ENCODE results near the gene CAMK1D.
A peak's percentile ranks its signal among the peaks of the same experiment; 100 is the strongest.

Gene CAMK1D

DNA sequence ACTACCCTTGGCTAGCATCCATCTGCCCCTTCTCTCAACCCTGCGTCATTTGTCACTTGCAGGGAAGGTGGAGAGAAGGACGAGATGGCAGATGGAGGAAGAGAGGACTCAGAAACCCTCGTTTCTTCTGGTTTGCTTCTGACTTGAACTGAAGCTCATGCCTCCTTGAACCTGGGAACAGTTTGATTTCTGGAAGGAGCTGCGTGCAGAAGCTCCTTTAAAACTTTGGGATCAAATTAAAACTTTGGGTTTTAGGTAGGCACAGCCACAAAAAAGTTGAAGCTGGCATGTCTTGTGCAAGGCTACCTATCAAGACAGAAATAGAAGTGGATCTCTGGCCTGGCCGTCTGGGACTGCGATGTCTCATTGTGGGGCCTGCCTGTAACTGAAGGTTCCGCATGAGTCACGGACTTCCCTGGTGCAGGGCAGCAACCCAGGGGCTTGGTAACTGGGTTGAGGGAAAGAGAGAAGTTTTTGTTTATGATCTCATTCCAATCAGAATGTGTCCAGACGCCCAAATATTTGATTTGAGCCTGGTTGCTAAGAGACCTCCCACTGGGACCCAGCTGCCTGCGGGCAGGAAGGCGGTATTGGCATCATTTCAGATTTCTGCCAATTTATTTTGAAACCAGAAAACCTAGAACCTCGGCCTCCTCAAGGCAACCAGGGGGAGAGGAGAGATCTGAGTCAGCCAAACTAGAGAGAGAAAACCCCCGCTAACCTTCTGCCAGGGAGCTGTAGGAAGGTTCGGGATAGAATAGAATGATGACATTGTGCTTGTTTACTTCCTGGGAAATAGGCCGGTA is 15.8 kb upstream of the CAMK1D start:
- Histone ChIP-seq H3K36me3 (ENCODE audit: control insufficient read depth in 2 of 2, insufficient read depth in 1 of 2, low read length in 2 of 2) (no peaks in the 10 kb centered on the region), H3K4me3 (ENCODE audit: low read depth, low read length) (no peak overlapping the region; the same call in none of the 2 replicates), H3K9me3 (ENCODE audit: control insufficient read depth, insufficient read depth, low read depth, low read length) (no peaks in the 10 kb centered on the region), H3K27ac (ENCODE audit: extremely low read depth, low read depth, low read length) (peak overlapping the region; percentile 80), H3K4me1 (ENCODE audit: control insufficient read depth, insufficient read depth, low read length) (peaks cover 14% of the 10 kb centered on the region)
- ChIA-PET POLR2A (interaction anchor here (0.5 to 2.0 kb wide), 8 partner anchors 10 to 125 kb away, joined by 3 to 6 read pairs (median 4); no protein-coding TSS in a partner anchor), CTCF (interaction anchor here (0.9 to 2.1 kb wide), 4 partner anchors 11 to 323 kb away, joined by 3 to 8 read pairs (median 5); partner anchors contain the start of gene CAMK1D)
- TF ChIP-seq ZNF624 (tag by site-specific recombination; IDR thresholded peaks at IDR 0.05) = no peak
- TF ChIP-seq ZBTB8A (tag by site-specific recombination; IDR thresholded peaks at IDR 0.05) = peak; percentile 94
- 0 out of 2 replicates have a peak, but pooled peaks have one; percentile 17 for TF ChIP-seq ZNF561 (tag by site-specific recombination; IDR thresholded peaks at IDR 0.05; ENCODE audit: borderline replicate concordance)
- TF ChIP-seq KLF10 (tag by site-specific recombination; IDR thresholded peaks at IDR 0.05) = peak; percentile 86
- peak; percentile 90 for TF ChIP-seq ZEB2 (tag by site-specific recombination; IDR thresholded peaks at IDR 0.05)
- peak; percentile 53; the same call in 1 of the 2 replicates for TF ChIP-seq ZFHX2 (tag by site-specific recombination; conservative IDR thresholded peaks at IDR 0.05)
- no peak; the same call in 1 of the 2 replicates for TF ChIP-seq ZNF324 (tag by site-specific recombination; IDR thresholded peaks at IDR 0.05)
- TF ChIP-seq GLIS2 (tag by site-specific recombination; IDR thresholded peaks at IDR 0.05) = peak; percentile 60
- 0 out of 2 replicates have a peak, but pooled peaks have one; percentile 7 for TF ChIP-seq ZNF596 (tag by site-specific recombination; IDR thresholded peaks at IDR 0.05)
- TF ChIP-seq, protein P1, sequence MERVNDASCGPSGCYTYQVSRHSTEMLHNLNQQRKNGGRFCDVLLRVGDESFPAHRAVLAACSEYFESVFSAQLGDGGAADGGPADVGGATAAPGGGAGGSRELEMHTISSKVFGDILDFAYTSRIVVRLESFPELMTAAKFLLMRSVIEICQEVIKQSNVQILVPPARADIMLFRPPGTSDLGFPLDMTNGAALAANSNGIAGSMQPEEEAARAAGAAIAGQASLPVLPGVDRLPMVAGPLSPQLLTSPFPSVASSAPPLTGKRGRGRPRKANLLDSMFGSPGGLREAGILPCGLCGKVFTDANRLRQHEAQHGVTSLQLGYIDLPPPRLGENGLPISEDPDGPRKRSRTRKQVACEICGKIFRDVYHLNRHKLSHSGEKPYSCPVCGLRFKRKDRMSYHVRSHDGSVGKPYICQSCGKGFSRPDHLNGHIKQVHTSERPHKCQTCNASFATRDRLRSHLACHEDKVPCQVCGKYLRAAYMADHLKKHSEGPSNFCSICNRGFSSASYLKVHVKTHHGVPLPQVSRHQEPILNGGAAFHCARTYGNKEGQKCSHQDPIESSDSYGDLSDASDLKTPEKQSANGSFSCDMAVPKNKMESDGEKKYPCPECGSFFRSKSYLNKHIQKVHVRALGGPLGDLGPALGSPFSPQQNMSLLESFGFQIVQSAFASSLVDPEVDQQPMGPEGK (tag by site-specific recombination; IDR thresholded peaks at IDR 0.05) = peak; percentile 61
- no peak for TF ChIP-seq ZNF658 (tag by site-specific recombination; IDR thresholded peaks at IDR 0.05)
- TF ChIP-seq ZNF211 (tag by site-specific recombination; IDR thresholded peaks at IDR 0.05; ENCODE audit: low read depth) = no peak
- TF ChIP-seq ZNF629 (tag by site-specific recombination; IDR thresholded peaks at IDR 0.05) = peak; percentile 79
- TF ChIP-seq ZBTB20 (tag by site-specific recombination; IDR thresholded peaks at IDR 0.05) = peak; percentile 23; the same call in 1 of the 2 replicates
- TF ChIP-seq, protein P2, sequence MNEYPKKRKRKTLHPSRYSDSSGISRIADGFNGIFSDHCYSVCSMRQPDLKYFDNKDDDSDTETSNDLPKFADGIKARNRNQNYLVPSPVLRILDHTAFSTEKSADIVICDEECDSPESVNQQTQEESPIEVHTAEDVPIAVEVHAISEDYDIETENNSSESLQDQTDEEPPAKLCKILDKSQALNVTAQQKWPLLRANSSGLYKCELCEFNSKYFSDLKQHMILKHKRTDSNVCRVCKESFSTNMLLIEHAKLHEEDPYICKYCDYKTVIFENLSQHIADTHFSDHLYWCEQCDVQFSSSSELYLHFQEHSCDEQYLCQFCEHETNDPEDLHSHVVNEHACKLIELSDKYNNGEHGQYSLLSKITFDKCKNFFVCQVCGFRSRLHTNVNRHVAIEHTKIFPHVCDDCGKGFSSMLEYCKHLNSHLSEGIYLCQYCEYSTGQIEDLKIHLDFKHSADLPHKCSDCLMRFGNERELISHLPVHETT (tag by site-specific recombination; IDR thresholded peaks at IDR 0.05) = peak; percentile 56
- no peak for TF ChIP-seq OSR2 (tag by site-specific recombination; IDR thresholded peaks at IDR 0.05)
- TF ChIP-seq, protein P3, sequence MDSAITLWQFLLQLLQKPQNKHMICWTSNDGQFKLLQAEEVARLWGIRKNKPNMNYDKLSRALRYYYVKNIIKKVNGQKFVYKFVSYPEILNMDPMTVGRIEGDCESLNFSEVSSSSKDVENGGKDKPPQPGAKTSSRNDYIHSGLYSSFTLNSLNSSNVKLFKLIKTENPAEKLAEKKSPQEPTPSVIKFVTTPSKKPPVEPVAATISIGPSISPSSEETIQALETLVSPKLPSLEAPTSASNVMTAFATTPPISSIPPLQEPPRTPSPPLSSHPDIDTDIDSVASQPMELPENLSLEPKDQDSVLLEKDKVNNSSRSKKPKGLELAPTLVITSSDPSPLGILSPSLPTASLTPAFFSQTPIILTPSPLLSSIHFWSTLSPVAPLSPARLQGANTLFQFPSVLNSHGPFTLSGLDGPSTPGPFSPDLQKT (IDR thresholded peaks at IDR 0.05; ENCODE audit: borderline replicate concordance, low read depth, low read length) = no peak
- TF ChIP-seq, protein P4, sequence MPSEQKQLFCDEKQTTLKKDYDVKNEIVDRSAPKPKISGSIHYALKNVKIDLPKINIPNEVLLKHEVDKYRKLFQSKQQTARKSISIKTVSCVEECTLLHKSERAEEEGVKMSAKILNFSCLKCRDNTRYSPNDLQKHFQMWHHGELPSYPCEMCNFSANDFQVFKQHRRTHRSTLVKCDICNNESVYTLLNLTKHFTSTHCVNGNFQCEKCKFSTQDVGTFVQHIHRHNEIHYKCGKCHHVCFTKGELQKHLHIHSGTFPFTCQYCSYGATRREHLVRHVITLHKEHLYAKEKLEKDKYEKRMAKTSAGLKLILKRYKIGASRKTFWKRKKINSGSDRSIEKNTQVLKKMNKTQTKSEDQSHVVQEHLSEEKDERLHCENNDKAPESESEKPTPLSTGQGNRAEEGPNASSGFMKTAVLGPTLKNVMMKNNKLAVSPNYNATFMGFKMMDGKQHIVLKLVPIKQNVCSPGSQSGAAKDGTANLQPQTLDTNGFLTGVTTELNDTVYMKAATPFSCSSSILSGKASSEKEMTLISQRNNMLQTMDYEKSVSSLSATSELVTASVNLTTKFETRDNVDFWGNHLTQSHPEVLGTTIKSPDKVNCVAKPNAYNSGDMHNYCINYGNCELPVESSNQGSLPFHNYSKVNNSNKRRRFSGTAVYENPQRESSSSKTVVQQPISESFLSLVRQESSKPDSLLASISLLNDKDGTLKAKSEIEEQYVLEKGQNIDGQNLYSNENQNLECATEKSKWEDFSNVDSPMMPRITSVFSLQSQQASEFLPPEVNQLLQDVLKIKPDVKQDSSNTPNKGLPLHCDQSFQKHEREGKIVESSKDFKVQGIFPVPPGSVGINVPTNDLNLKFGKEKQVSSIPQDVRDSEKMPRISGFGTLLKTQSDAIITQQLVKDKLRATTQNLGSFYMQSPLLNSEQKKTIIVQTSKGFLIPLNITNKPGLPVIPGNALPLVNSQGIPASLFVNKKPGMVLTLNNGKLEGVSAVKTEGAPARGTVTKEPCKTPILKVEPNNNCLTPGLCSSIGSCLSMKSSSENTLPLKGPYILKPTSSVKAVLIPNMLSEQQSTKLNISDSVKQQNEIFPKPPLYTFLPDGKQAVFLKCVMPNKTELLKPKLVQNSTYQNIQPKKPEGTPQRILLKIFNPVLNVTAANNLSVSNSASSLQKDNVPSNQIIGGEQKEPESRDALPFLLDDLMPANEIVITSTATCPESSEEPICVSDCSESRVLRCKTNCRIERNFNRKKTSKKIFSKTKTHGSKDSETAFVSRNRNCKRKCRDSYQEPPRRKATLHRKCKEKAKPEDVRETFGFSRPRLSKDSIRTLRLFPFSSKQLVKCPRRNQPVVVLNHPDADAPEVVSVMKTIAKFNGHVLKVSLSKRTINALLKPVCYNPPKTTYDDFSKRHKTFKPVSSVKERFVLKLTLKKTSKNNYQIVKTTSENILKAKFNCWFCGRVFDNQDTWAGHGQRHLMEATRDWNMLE (tag by site-specific recombination; conservative IDR thresholded peaks at IDR 0.05; ENCODE audit: low read depth) = no peak
- TF ChIP-seq, protein P5, sequence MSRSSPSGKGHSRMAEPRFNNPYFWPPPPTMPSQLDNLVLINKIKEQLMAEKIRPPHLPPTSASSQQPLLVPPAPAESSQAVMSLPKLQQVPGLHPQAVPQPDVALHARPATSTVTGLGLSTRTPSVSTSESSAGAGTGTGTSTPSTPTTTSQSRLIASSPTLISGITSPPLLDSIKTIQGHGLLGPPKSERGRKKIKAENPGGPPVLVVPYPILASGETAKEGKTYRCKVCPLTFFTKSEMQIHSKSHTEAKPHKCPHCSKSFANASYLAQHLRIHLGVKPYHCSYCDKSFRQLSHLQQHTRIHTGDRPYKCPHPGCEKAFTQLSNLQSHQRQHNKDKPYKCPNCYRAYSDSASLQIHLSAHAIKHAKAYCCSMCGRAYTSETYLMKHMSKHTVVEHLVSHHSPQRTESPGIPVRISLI (tag by site-specific recombination; IDR thresholded peaks at IDR 0.05) = 0 out of 2 replicates have a peak, but pooled peaks have one; percentile 1
- TF ChIP-seq ZNF623 (tag by site-specific recombination; IDR thresholded peaks at IDR 0.05) = no peak
- peak; percentile 65; the same call in 1 of the 2 replicates for TF ChIP-seq ZNF660 (tag by site-specific recombination; IDR thresholded peaks at IDR 0.05)
- TF ChIP-seq, protein P6, sequence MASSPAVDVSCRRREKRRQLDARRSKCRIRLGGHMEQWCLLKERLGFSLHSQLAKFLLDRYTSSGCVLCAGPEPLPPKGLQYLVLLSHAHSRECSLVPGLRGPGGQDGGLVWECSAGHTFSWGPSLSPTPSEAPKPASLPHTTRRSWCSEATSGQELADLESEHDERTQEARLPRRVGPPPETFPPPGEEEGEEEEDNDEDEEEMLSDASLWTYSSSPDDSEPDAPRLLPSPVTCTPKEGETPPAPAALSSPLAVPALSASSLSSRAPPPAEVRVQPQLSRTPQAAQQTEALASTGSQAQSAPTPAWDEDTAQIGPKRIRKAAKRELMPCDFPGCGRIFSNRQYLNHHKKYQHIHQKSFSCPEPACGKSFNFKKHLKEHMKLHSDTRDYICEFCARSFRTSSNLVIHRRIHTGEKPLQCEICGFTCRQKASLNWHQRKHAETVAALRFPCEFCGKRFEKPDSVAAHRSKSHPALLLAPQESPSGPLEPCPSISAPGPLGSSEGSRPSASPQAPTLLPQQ (tag by site-specific recombination; IDR thresholded peaks at IDR 0.05) = peak; percentile 90
- TF ChIP-seq ZNF416 (tag by site-specific recombination; IDR thresholded peaks at IDR 0.05) = no peak
- peak; percentile 59 for TF ChIP-seq ZNF24 (tag by site-specific recombination; IDR thresholded peaks at IDR 0.05)
- TF ChIP-seq ZNF366 (tag by site-specific recombination; conservative IDR thresholded peaks at IDR 0.05) = peak; percentile 89

Data from HEK293 (cell line).